HG03469 (cell line): ENCODE results near the gene VRK3.
"Not testable (repeated sequence)": the region's sequence is repeated elsewhere in the genome, so short reads cannot be mapped to it uniquely, and the experiment has no call there.

Experiments used
- ATAC-seq: cut with Tn5 transposase; IDR thresholded peaks from one replicate; pipeline ENCODE4 v1.9.1; 2021; ENCODE audit warnings: mild to moderate bottlenecking, moderate library complexity, moderate number of reproducible peaks; ENCODE audit not compliant: unreplicated experiment

Gene VRK3

GRCh38 chr19:49988433-49988832 is 36.7 kb downstream of the VRK3 start:
- ATAC-seq, result no peak

GRCh38 chr19:49988007-49988406 is 37.2 kb downstream of the VRK3 start:
- ATAC-seq, result no peak

GRCh38 chr19:49987159-49987698 is 37.9 kb downstream of the VRK3 start:
- no peak for ATAC-seq

GRCh38 chr19:49986354-49986753 is 38.8 kb downstream of the VRK3 start:
- ATAC-seq, result no peak

GRCh38 chr19:49985871-49986270 is 39.3 kb downstream of the VRK3 start:
- no peak for ATAC-seq

- ATAC-seq, result no peak
Observed at GRCh38 chr19:49984491-49984890, 40.7 kb downstream of the VRK3 start.

GRCh38 chr19:49983645-49984229 is 41.4 kb downstream of the VRK3 start:
- ATAC-seq, result no peak

- ATAC-seq, result no peak
Observed at GRCh38 chr19:49981603-49982593, 43.3 kb downstream of the VRK3 start.

- ATAC-seq, result no peak
Observed at GRCh38 chr19:49978324-49978723, 46.8 kb downstream of the VRK3 start.

- no peak for ATAC-seq
Observed at GRCh38 chr19:49977881-49978280, 47.3 kb downstream of the VRK3 start.

GRCh38 chr19:49977076-49977475 is 48.1 kb downstream of the VRK3 start:
- ATAC-seq, result no peak

- no peak for ATAC-seq
Observed at GRCh38 chr19:49976496-49976895, 48.7 kb downstream of the VRK3 start.

GRCh38 chr19:49975051-49975450 is 50.1 kb downstream of the VRK3 start:
- ATAC-seq, result no peak

- ATAC-seq, result no peak
Observed at GRCh38 chr19:49973987-49974386, 51.2 kb downstream of the VRK3 start.

- no peak for ATAC-seq
Observed at GRCh38 chr19:49972841-49973240, 52.3 kb downstream of the VRK3 start.

GRCh38 chr19:49971991-49972411 is 53.2 kb downstream of the VRK3 start:
- ATAC-seq, result no peak

- ATAC-seq, result not testable (repeated sequence)
Observed at GRCh38 chr19:49969355-49969754, 55.8 kb downstream of the VRK3 start.

- no peak for ATAC-seq
Observed at GRCh38 chr19:49968279-49968922, 56.8 kb downstream of the VRK3 start.

GRCh38 chr19:49960980-49961379 is 64.2 kb downstream of the VRK3 start, which contains the start of gene SIGLEC11:
Gene SIGLEC11, minus strand, starts transcription at chr19:49961172. Its CDS starts 91 bp downstream, at chr19:49961081.
- ATAC-seq, result not testable (repeated sequence)

- ATAC-seq, result not testable (repeated sequence)
Observed at GRCh38 chr19:49959892-49960291, 65.3 kb downstream of the VRK3 start.

- not testable (repeated sequence) for ATAC-seq
Observed at GRCh38 chr19:49958596-49958995, 66.6 kb downstream of the VRK3 start.
